HG03039 (cell line): Measurements from ENCODE around the gene DNAJB6.

Experiments used
- ATAC-seq: cut with Tn5 transposase; IDR thresholded peaks from one replicate; pipeline ENCODE4 v1.9.1; 2021; ENCODE audit warnings: mild to moderate bottlenecking, moderate library complexity; ENCODE audit not compliant: unreplicated experiment

DNAJB6 gene

DNA sequence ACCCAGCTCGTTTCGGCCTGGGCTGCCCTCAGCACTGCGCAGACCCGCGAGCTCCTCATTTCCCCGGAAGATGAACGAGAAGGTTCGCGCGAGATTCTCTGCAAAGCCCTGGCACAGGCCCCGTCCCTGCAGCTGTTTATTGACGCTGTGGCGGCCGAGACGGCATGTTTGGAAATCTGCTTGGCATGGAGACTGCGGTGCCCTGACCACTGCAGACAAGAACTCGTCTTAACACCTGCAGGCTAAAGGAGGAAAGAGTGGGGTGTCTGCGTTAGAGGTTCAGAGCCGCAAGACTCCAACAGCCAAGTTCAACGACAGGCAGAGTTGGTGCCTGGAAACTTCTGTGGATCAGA, 125.6 kb downstream of the DNAJB6 start:
- no peak for ATAC-seq

DNA sequence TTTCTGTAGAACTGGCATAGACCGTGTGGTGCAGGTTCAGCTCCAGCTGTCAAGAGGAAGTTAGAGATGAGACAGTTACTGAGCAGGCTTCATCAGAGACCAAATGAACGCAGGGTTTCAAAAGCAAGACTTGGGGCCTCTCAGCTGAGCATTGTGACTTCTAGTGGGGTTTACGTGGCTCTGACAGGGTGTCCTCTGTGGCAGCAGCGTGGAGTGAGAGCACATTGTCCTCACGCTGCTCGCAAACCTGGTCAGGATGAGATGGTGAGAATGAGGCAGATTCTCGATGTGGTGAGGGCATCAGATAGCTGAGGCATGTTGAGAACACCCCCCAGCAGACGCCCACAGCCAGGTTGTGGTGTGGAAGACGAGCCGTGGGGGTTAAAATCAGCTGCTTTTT, 126.0 kb downstream of the DNAJB6 start:
- no peak for ATAC-seq

DNA sequence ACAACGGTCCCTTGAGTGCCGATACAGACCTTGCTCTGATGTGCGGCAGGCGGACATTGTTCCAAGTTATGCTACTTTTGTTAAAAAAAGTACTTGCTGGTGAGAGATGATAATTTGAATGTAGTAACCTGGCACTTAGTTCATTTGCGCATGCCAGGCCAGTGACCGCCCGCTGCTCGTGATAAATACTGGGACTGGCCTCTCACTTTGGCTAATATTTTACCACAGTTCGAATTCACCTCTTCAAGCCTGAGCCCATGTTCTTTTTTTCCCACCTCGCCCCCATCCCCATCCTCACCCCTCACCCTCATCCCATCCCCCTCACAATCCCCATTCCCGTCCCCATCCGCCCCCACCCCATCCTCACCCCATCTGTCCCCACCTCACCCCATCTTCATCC, 126.4 kb downstream of the DNAJB6 start:
- no peak for ATAC-seq

DNA sequence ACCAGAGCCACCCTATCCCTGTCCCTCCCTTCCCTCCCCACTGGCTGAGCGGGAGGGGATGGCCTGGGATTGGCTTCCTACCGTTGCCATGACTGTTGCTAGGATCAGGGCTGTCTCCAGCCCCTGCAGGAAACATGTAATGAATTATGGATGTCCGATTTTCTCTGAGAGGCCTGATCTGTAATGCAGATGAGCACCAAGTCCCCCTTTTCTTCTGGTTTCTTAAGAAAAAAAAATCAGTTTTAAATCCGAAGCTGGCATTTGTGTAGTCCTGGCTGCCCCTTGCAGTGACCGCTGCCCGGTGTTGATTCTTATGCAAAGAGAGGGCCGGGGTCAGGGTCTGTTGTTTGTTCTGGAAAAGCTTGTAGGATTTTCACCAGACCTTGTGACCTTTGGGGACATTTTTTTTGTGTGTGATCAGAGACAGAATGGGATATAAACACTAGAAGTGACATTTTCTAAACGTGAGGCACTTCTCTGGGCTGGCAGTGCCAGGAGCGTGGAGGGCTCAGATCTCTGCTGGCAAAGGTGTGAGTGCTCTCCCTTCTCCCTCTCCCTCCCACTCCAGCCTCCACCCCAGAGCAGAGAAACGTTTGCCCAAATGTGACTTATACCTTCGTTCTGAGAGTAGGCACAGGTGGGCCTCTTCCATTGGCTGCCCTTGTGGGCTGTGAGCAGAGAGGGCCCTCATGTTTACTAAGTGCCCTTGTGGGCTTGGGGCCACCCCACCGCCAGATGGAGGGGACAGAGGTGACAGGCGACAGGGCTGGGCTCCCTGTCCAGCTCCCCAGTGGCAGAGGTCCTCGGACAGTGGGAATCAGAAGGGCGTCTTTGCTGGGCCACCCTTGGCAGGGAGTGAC, 127.5 kb downstream of the DNAJB6 start:
- no peak for ATAC-seq

DNA sequence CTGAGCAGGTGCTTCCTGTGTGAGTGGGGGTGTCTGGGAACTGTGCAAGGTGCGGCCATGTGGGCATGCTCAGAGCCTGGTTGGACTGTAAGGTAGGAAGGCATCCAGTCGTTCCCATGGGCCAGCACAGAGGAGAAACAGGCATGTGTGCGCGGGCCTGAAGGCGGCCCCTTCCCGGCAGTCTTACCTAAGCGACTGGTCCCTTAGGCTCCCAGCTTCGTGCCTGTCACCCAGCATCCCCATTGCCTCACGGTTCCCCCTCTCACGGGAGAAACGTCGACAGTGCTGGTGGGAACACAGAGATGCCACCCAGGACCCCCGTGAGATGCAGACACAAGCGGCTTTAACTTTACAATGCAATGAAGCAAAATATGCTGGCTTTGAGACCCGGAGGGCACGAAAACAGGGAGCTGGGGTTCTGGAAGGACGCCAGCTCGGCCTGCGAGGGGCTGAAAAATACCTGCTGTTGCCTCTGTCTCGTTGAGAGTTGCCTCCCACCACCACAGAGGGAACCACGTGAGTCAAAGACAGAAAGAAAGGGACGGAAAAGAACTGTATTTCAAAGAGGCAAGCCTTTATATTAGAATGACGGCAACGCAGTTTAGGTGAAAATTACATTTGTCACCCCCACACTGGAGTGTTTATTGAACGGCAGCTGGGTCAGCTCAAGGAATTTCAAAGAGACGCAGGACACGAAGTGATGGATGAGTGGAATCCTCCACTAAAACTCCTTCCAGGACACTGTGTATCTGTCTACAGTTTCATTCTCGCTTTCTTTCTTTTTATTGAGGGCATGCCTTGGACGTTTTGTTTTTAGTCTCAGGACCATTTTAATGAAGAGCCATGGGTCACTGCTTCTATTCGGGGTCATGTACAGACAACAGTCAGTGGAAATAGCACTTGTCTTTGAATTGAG, 128.4 kb downstream of the DNAJB6 start:
- no peak for ATAC-seq

DNA sequence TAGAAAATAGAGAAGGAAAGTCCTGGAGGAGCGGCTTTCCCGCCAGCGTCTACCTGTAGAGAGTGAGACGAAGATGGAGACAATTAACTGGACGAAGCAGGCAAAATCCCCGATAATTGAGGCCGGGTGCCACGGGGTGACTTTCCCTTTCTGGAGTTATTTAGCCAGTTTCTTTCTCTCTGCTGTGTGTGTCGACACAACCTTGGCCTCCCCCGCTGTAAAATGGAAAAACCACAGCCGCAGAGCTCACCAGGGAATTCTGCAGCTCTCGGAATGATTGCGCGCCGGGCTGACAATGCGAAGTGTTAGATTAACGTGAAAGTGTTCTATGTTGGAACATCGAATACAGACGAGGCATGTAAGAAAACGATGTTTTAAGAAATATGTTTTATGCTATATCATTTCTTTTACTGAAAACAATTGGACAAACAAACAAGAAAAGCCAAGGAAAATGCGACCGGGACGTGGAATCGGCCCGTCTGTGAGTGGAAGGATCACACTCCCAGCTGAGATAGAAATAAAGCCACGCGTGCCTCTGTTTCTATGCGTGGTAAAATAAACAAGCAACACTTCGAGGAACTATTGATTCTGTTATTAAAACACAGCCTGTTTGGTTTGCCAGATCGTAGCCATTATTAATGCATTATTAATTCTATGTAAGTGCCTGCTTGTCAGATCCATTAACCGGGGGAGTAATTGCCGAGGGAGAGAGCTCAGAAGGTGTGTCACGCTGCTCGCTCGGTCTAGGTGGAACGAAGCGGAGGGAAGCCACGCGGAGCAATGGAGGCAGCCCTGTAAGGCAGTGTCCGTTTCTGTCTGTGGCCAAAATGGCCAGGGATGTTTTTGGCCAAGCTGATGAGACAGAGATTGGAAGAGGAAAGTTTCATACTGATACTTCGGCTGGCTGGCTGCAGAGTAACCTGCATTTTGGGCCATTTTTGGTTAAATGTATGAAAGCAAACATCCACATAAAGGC, 129.4 kb downstream of the DNAJB6 start:
- ATAC-seq = no peak

DNA sequence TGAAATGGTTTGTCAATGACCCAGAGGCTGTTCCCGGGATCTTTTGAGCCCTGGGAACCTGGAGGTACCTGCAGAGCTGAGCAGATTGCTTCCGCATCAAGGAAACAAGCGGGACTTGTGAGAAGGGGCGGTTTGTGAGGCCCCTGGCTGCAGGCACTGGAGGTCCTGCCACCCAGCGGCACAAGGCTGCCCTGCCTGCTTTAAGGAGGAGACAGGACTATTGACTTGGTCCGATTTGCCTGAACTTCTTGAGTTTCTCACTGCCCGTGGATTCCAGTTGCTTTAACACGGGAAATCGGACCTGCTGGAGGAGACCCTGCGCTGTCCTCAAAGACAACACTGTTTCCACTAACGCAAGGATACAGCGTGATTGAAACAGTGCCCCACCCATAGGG, 130.1 kb downstream of the DNAJB6 start:
- ATAC-seq = no peak
